HCT116 (cell line): ENCODE data around the gene CYP2A6.
"Not testable (repeated sequence)": the region's sequence is repeated elsewhere in the genome, so short reads cannot be mapped to it uniquely, and the experiment has no call there.

Source experiments
- CEBPB ChIP-seq: IDR thresholded peaks from 2 replicates; pipeline ENCODE4 v1.6.1; 2012; ENCODE audit warnings: low read depth
- ELF1 ChIP-seq: IDR thresholded peaks from 2 replicates; pipeline ENCODE4 v1.6.1; 2012; ENCODE audit warnings: low read depth, borderline replicate concordance
- EZH2 ChIP-seq: fragments of 200-600 bp; sonication (generic); IDR thresholded peaks from 2 replicates; pipeline ENCODE4 v1.6.1; 2017; ENCODE audit warnings: antibody characterized with exemption, mixed run types
- JUND ChIP-seq: IDR thresholded peaks from 2 replicates; pipeline ENCODE4 v1.6.1; 2012
- POLR2A ChIP-seq: IDR thresholded peaks from 2 replicates; pipeline ENCODE4 v1.7.0; 2011; ENCODE audit warnings: borderline replicate concordance; ENCODE audit not compliant: insufficient read depth, insufficient read length; ENCODE audit errors: extremely low read depth
- POLR2AphosphoS5 ChIP-seq: IDR thresholded peaks from 2 replicates; pipeline ENCODE4 v1.6.1; 2011; ENCODE audit warnings: mild to moderate bottlenecking, low read depth, low read length, moderate library complexity
- REST ChIP-seq: IDR thresholded peaks from 2 replicates; pipeline ENCODE4 v1.6.1; 2012; ENCODE audit warnings: low read depth
- SIN3A ChIP-seq: IDR thresholded peaks from 2 replicates; pipeline ENCODE4 v1.6.1; 2012; ENCODE audit warnings: low read depth
- SP1 ChIP-seq: IDR thresholded peaks from 2 replicates; pipeline ENCODE4 v1.6.1; 2012; ENCODE audit warnings: low read depth
- TCF7L2 ChIP-seq: IDR thresholded peaks from 2 replicates; pipeline ENCODE4 v1.7.0; 2011; ENCODE audit warnings: borderline replicate concordance, inconsistent platforms; ENCODE audit not compliant: insufficient read depth, insufficient read length; ENCODE audit errors: extremely low read depth
- ZNF274 ChIP-seq: fragments of 200-500 bp; sonication (Bioruptor generic); IDR thresholded peaks from 2 replicates; pipeline ENCODE4 v1.6.1; 2014; ENCODE audit warnings: mild to moderate bottlenecking, low read depth, low read length, inconsistent platforms
- TF ChIP-seq, protein P1 (sequence below), 3 experiments: fragments of 200-600 bp in 1 of 3; sonication (generic) in 1 of 3; IDR thresholded peaks in 2 of 3; conservative IDR thresholded peaks in 1 of 3; 2 replicates each; pipeline ENCODE4 v1.5.1; 2012 to 2017; ENCODE audit warnings: low read depth in 2 of 3, low read length in 2 of 3, antibody characterized with exemption in 1 of 3, borderline replicate concordance in 1 of 3, control low read depth in 1 of 3, mild to moderate bottlenecking in 1 of 3, mixed read lengths in 1 of 3, mixed run types in 1 of 3, moderate library complexity in 1 of 3; ENCODE audit not compliant: insufficient read depth in 1 of 3
- TF ChIP-seq, protein P2 (sequence below): IDR thresholded peaks from 2 replicates; pipeline ENCODE4 v1.6.1; 2012

GRCh38 chr19:40899964-40900363 is 49.7 kb upstream of the CYP2A6 start:
- not testable (repeated sequence) for TF ChIP-seq TCF7L2, REST, POLR2A, ELF1, EZH2, POLR2AphosphoS5, SP1, ZNF274, SIN3A, JUND, CEBPB
- TF ChIP-seq, protein P1, sequence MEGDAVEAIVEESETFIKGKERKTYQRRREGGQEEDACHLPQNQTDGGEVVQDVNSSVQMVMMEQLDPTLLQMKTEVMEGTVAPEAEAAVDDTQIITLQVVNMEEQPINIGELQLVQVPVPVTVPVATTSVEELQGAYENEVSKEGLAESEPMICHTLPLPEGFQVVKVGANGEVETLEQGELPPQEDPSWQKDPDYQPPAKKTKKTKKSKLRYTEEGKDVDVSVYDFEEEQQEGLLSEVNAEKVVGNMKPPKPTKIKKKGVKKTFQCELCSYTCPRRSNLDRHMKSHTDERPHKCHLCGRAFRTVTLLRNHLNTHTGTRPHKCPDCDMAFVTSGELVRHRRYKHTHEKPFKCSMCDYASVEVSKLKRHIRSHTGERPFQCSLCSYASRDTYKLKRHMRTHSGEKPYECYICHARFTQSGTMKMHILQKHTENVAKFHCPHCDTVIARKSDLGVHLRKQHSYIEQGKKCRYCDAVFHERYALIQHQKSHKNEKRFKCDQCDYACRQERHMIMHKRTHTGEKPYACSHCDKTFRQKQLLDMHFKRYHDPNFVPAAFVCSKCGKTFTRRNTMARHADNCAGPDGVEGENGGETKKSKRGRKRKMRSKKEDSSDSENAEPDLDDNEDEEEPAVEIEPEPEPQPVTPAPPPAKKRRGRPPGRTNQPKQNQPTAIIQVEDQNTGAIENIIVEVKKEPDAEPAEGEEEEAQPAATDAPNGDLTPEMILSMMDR (IDR thresholded peaks at IDR 0.05 in 2 of 3, conservative IDR thresholded peaks at IDR 0.05 in 1 of 3; ENCODE audit: borderline replicate concordance in 1 of 3, insufficient read depth in 1 of 3, low read depth in 2 of 3, low read length in 2 of 3) = not testable (repeated sequence)
- TF ChIP-seq, protein P2, sequence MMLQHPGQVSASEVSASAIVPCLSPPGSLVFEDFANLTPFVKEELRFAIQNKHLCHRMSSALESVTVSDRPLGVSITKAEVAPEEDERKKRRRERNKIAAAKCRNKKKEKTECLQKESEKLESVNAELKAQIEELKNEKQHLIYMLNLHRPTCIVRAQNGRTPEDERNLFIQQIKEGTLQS = not testable (repeated sequence)
